Tibial nerve (tissue), 4 donors: ENCODE results near the gene FGF19. TPM values are rescaled to one million over a fixed set of nuclear protein-coding genes. Genes with fewer than 3 reads are reported as not detected.

Source experiments
- DNase-seq, 2 donors: peaks; one replicate each; pipeline ENCODE4 v3.0.0-alpha.2; 2019; ENCODE audit warnings: low spot score in 2 of 2
- H3K27ac ChIP-seq, 4 donors: fragments of 200-600 bp; sonication (generic) in 3 of 4; one replicate each; pipeline ENCODE4 v1.5.1; 2017 to 2019; ENCODE audit warnings: mild to moderate bottlenecking in 1 of 4
- H3K27me3 ChIP-seq, 2 donors: fragments of 200-600 bp; sonication (generic) in 1 of 2; one replicate each; pipeline versions ENCODE4 v1.5.1 to v1.6.0; 2017 to 2019
- H3K36me3 ChIP-seq, 3 donors: fragments of 200-600 bp; sonication (generic); one replicate each; pipeline ENCODE4 v1.5.1; 2018 to 2019
- H3K4me1 ChIP-seq, 4 donors: fragments of 200-600 bp; sonication (generic) in 3 of 4; one replicate each; pipeline ENCODE4 v1.5.1; 2017 to 2019
- H3K4me3 ChIP-seq, 4 donors: fragments of 200-600 bp; sonication (generic) in 3 of 4; one replicate each; pipeline ENCODE4 v1.5.1; 2017 to 2019; ENCODE audit warnings: mild to moderate bottlenecking in 1 of 4, moderate library complexity in 1 of 4
- H3K9me3 ChIP-seq, 4 donors: fragments of 200-600 bp; sonication (generic) in 3 of 4; one replicate each; pipeline ENCODE4 v1.5.1; 2017 to 2019
- CTCF ChIP-seq, 5 experiments: fragments of 200-600 bp in 3 of 5; fragments of 450-650 bp in 2 of 5; sonication (generic) in 3 of 5; IDR thresholded peaks; one replicate each; pipeline ENCODE4 v1.5.1; 2016 to 2019; ENCODE audit warnings: antibody characterized with exemption in 5 of 5, mild to moderate bottlenecking in 3 of 5, moderate library complexity in 2 of 5
- EP300 ChIP-seq, 2 donors: sonication (generic); formaldehyde crosslinking; IDR thresholded peaks; one replicate each; pipeline ENCODE4 v1.6.1; 2017; ENCODE audit warnings: antibody characterized with exemption in 2 of 2, mild to moderate bottlenecking in 1 of 2
- POLR2A ChIP-seq, 2 donors: fragments of 450-650 bp; IDR thresholded peaks; one replicate each; pipeline ENCODE4 v1.6.1; 2017; ENCODE audit warnings: antibody characterized with exemption in 2 of 2, mild to moderate bottlenecking in 2 of 2, moderate library complexity in 2 of 2
- WGBS, 2 donors: methylation state at CpG; one replicate each; pipeline ENCODE4 v1.1.5; 2018; 5-methylcytosine and 5-hydroxymethylcytosine counted together
- total RNA-seq, 4 donors: library from RNA; depleted of rRNA; stranded (reverse); fragments of >200 nt; gene quantifications; one replicate each; pipeline ENCODE4 v1.1.0, GENCODE V29; 2016

Gene FGF19
- total RNA-seq, 4 donors from 2014 or later: not detected

GRCh38 chr11:69664901-69665300, 38.9 kb downstream of the FGF19 start:
- no peak for DNase-seq
- WGBS, 2 donors: 86 to 94% methylated on average over 8 of the region's 8 CpGs
- Histone ChIP-seq H3K27me3 (no peaks in the 10 kb centered on the region), H3K4me1 (peaks cover 0 to 2% (median 0%) of the 10 kb centered on the region in 4 donors), H3K27ac (no peak overlapping the region), H3K4me3 (no peak overlapping the region), H3K36me3 (peaks cover 0 to 89% (median 0%) of the 10 kb centered on the region in 3 donors), H3K9me3 (no peaks in the 10 kb centered on the region)
- TF ChIP-seq EP300 (IDR thresholded peaks at IDR 0.05) (no peak), CTCF (IDR thresholded peaks at IDR 0.05) (no peak), POLR2A (IDR thresholded peaks at IDR 0.05) (no peak)

GRCh38 chr11:69664103-69664775, 39.6 kb downstream of the FGF19 start:
- TF ChIP-seq POLR2A (IDR thresholded peaks at IDR 0.05) (no peak), CTCF (IDR thresholded peaks at IDR 0.05) (no peak), EP300 (IDR thresholded peaks at IDR 0.05) (no peak)
- H3K4me3 ChIP-seq: no peak overlapping the region
- no peak for DNase-seq

GRCh38 chr11:69663326-69663725, 40.5 kb downstream of the FGF19 start:
- TF ChIP-seq EP300 (IDR thresholded peaks at IDR 0.05) (no peak), POLR2A (IDR thresholded peaks at IDR 0.05) (no peak), CTCF (IDR thresholded peaks at IDR 0.05) (no peak)
- no peak for DNase-seq
- Histone ChIP-seq H3K9me3 (no peaks in the 10 kb centered on the region), H3K4me3 (no peak overlapping the region), H3K27me3 (no peaks in the 10 kb centered on the region), H3K36me3 (peaks cover 0 to 75% (median 0%) of the 10 kb centered on the region in 3 donors), H3K27ac (no peak overlapping the region), H3K4me1 (peaks cover 0 to 3% (median 0%) of the 10 kb centered on the region in 4 donors)
- WGBS, 2 donors: 85 to 87% methylated on average over 6 of the region's 6 CpGs

More at GRCh38 chr11:69664103-69664775, 39.6 kb downstream of the FGF19 start:
- no peaks in the 10 kb centered on the region for H3K9me3 ChIP-seq
- H3K4me1 ChIP-seq: no peaks in the 10 kb centered on the region
- no peaks in the 10 kb centered on the region for H3K27me3 ChIP-seq
- H3K27ac ChIP-seq: no peak overlapping the region
- 91 to 92% methylated on average over 14 to 17 of the region's 17 CpGs for WGBS, 2 donors
- peaks cover 0 to 85% (median 0%) of the 10 kb centered on the region in 3 donors for H3K36me3 ChIP-seq

GRCh38 chr11:69662806-69663205, 41.0 kb downstream of the FGF19 start:
- DNase-seq: no peak
- Histone ChIP-seq H3K27me3 (no peaks in the 10 kb centered on the region), H3K36me3 (peaks cover 0 to 70% (median 0%) of the 10 kb centered on the region in 3 donors), H3K27ac (no peak overlapping the region), H3K4me3 (no peak overlapping the region), H3K9me3 (no peaks in the 10 kb centered on the region), H3K4me1 (peaks cover 0 to 8% (median 2%) of the 10 kb centered on the region in 4 donors)
- TF ChIP-seq EP300 (IDR thresholded peaks at IDR 0.05) (no peak), CTCF (IDR thresholded peaks at IDR 0.05) (no peak), POLR2A (IDR thresholded peaks at IDR 0.05) (no peak)
- WGBS, 2 donors: 80 to 85% methylated on average over 13 of the region's 13 CpGs

GRCh38 chr11:69662021-69662698, 41.7 kb downstream of the FGF19 start:
- peaks cover 0 to 64% (median 0%) of the 10 kb centered on the region in 3 donors for H3K36me3 ChIP-seq
- no peak overlapping the region for H3K27ac ChIP-seq
- TF ChIP-seq POLR2A (IDR thresholded peaks at IDR 0.05) (no peak), CTCF (IDR thresholded peaks at IDR 0.05) (no peak), EP300 (IDR thresholded peaks at IDR 0.05) (no peak)
- no peaks in the 10 kb centered on the region for H3K9me3 ChIP-seq
- DNase-seq: no peak
- H3K4me1 ChIP-seq: peaks cover 0 to 14% (median 3%) of the 10 kb centered on the region in 4 donors
- 69 to 81% methylated on average over 16 of the region's 16 CpGs for WGBS, 2 donors
- no peaks in the 10 kb centered on the region for H3K27me3 ChIP-seq
- H3K4me3 ChIP-seq: no peak overlapping the region
